ENCODE measurements around the gene FYB1. TPM values are rescaled to one million over a fixed set of nuclear protein-coding genes. Genes with fewer than 3 reads are reported as not detected.

The FYB1 gene
- total RNA-seq, 1 experiment from 2014 or later, result not detected

GRCh38 chr5:39173069-39173468 is 46.3 kb downstream of the FYB1 start:
- Mint-ChIP-seq H3K9me3 (peaks cover 0 to 6% of the 10 kb centered on the region in 2 experiments; a peak in 2 of 5 replicates), H3K27ac (no peak overlapping the region), H3K36me3 (ENCODE audit: insufficient read depth in 1 of 3, low read depth in 3 of 3) (no peaks in the 10 kb centered on the region), H3K4me3 (no peak overlapping the region), H3K4me1 (peaks cover 5 to 6% of the 10 kb centered on the region in 2 experiments), H3K27me3 (ENCODE audit: low read depth) (no peaks in the 10 kb centered on the region)
- Histone ChIP-seq H4K5ac (ENCODE audit: insufficient read length, low read depth, low read length) (no peak overlapping the region), H3K27ac (ENCODE audit: insufficient read length, low read depth, low read length) (no peak overlapping the region), H3K9me3 (ENCODE audit: control insufficient read depth, low read depth, low read length) (no peaks in the 10 kb centered on the region), H3K4me2 (ENCODE audit: insufficient read depth, insufficient read length, low read length) (no peak overlapping the region), H3K23me2 (ENCODE audit: insufficient read length, low read depth, low read length, poor library complexity, severe bottlenecking) (no peaks in the 10 kb centered on the region), H3K23ac (ENCODE audit: insufficient read length, low read depth, low read length) (no peak overlapping the region), H4K20me1 (ENCODE audit: control insufficient read depth, insufficient read depth, insufficient read length) (no peaks in the 10 kb centered on the region), H2BK12ac (ENCODE audit: insufficient read length, low read depth, low read length) (no peak overlapping the region), H2BK15ac (ENCODE audit: low read depth, low read length) (no peak overlapping the region), H2AK5ac (ENCODE audit: insufficient read length, low read length) (no peak overlapping the region), H3K79me1 (ENCODE audit: insufficient read depth, low read depth, low read length, poor library complexity, severe bottlenecking) (no peaks in the 10 kb centered on the region), H3K27me3 (ENCODE audit: insufficient read depth, low read length) (no peaks in the 10 kb centered on the region), H3K56ac (ENCODE audit: insufficient read length, low read depth, low read length) (no peak overlapping the region), H2BK5ac (ENCODE audit: insufficient read length, low read length) (no peak overlapping the region), H3T11ph (ENCODE audit: low read length) (no peak overlapping the region), H3K14ac (ENCODE audit: insufficient read depth, low read length) (no peak overlapping the region), H2BK20ac (ENCODE audit: low read depth, low read length, poor library complexity, severe bottlenecking) (no peak overlapping the region), H4K8ac (replicated peaks; ENCODE audit: insufficient read length, low read depth, low read length) (no peak overlapping the region), H3K4me1 (ENCODE audit: insufficient read depth, low read length) (no peaks in the 10 kb centered on the region), H3K4ac (ENCODE audit: low read depth, low read length) (no peak overlapping the region), H4K91ac (ENCODE audit: insufficient read length, low read depth, low read length) (no peak overlapping the region), H2BK120ac (ENCODE audit: low read depth, low read length, poor library complexity, severe bottlenecking) (no peak overlapping the region), H2AFZ (ENCODE audit: low read length) (no peak overlapping the region), H3K18ac (ENCODE audit: insufficient read length, low read depth, low read length) (no peak overlapping the region), H3K9ac (ENCODE audit: extremely low read depth, insufficient read length, low read length) (no peak overlapping the region), H3K79me2 (ENCODE audit: insufficient read depth, low read length) (no peaks in the 10 kb centered on the region)
- TF ChIP-seq CTCF (conservative IDR thresholded peaks at IDR 0.05), result no peak
- no peak for DNase-seq
- no CpG with 5 or more reads among the region's 3 CpGs for WGBS (ENCODE audit: extremely low coverage, insufficient read length, low lambda C conversion rate)

Data from H9 (cell line).